Measurements from ENCODE around the gene SCN5A. TPM values are rescaled to one million over a fixed set of nuclear protein-coding genes. Genes with fewer than 3 reads are reported as not detected.
A peak's percentile ranks its signal among the peaks of the same experiment; 100 is the strongest.
"Not testable (repeated sequence)": the region's sequence is repeated elsewhere in the genome, so short reads cannot be mapped to it uniquely, and the experiment has no call there.

The SCN5A gene
- total RNA-seq, 2 donors from 2014 or later, result 102 to 118 TPM

- no peak overlapping the region for H3K27ac ChIP-seq
- peak; percentile 38 for DNase-seq (ENCODE audit: low spot score)
- peaks cover 0 to 32% of the 10 kb centered on the region in 2 donors for H3K4me1 ChIP-seq
Measured at GRCh38 chr3:38575279-38575843, 74.1 kb downstream of the SCN5A start.

GRCh38 chr3:38574411-38575278 is 74.8 kb downstream of the SCN5A start:
- TF ChIP-seq, protein P1, sequence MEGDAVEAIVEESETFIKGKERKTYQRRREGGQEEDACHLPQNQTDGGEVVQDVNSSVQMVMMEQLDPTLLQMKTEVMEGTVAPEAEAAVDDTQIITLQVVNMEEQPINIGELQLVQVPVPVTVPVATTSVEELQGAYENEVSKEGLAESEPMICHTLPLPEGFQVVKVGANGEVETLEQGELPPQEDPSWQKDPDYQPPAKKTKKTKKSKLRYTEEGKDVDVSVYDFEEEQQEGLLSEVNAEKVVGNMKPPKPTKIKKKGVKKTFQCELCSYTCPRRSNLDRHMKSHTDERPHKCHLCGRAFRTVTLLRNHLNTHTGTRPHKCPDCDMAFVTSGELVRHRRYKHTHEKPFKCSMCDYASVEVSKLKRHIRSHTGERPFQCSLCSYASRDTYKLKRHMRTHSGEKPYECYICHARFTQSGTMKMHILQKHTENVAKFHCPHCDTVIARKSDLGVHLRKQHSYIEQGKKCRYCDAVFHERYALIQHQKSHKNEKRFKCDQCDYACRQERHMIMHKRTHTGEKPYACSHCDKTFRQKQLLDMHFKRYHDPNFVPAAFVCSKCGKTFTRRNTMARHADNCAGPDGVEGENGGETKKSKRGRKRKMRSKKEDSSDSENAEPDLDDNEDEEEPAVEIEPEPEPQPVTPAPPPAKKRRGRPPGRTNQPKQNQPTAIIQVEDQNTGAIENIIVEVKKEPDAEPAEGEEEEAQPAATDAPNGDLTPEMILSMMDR (IDR thresholded peaks at IDR 0.05), result no peak
- Histone ChIP-seq H3K27me3 (no peaks in the 10 kb centered on the region), H3K36me3 (peaks cover 55% of the 10 kb centered on the region), H3K4me1 (peaks cover 0 to 25% of the 10 kb centered on the region in 2 donors), H3K27ac (peak overlapping the region in 1 of 2 donors; percentile 48), H3K4me3 (no peak overlapping the region), H3K9me3 (no peaks in the 10 kb centered on the region)
- peak; percentile 34 for DNase-seq (ENCODE audit: low spot score)

More at GRCh38 chr3:38575279-38575843, 74.1 kb downstream of the SCN5A start:
- H3K36me3 ChIP-seq, result peaks cover 50% of the 10 kb centered on the region
- TF ChIP-seq, protein P1 (IDR thresholded peaks at IDR 0.05), result no peak
- H3K4me3 ChIP-seq, result no peak overlapping the region
- H3K27me3 ChIP-seq, result no peaks in the 10 kb centered on the region
- no peaks in the 10 kb centered on the region for H3K9me3 ChIP-seq

DNA sequence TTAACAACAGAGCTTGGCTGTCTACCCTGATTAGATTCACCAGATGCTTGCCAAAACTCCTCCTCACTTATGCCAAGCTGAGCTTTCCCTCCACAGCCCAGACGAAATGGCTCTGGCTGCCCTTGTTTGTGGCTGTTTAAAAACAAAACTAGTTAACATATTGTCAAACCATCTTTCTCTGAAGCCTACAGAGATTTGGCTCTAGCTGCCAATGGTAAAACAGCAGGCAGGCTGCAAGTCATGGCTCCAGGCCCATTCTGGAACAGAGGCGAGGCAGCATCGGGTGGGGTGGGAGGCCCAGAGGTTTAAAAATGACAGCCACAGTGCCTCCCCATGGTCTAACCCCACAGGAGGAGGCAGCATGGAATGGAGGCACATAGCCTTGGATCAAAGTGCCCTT is 75.9 kb downstream of the SCN5A start:
- peaks cover 0 to 15% of the 10 kb centered on the region in 2 donors for H3K4me1 ChIP-seq
- H3K27me3 ChIP-seq, result no peaks in the 10 kb centered on the region
- H3K27ac ChIP-seq, result peak overlapping the region; percentile 17 to 48
- H3K4me3 ChIP-seq, result no peak overlapping the region
- H3K36me3 ChIP-seq, result peaks cover 55% of the 10 kb centered on the region
- H3K9me3 ChIP-seq, result no peaks in the 10 kb centered on the region
- TF ChIP-seq, protein P1 (IDR thresholded peaks at IDR 0.05), result no peak
- DNase-seq (ENCODE audit: low spot score), result peak; percentile 32

DNA sequence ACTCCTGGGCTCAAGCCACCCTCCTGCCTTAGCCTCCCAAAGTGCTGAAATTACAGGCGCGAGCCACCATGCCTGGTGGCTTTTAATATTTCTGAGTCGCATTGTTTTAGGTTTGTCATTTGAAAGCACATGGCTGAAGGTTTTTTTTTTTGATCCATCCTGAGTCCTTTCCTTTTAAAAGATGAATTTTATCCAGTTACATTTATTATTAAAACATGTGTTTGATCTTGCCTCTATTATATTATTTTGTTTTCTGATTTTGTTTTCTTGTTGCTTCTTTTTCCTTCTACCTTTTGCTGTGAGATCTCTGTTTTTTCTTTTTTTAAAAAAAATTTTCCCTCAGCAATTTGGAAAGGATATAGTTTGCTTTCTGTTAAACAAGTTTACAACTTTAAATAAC is 76.4 kb downstream of the SCN5A start:
- Histone ChIP-seq H3K9me3 (no peaks in the 10 kb centered on the region), H3K27ac (no peak overlapping the region), H3K36me3 (peaks cover 51% of the 10 kb centered on the region), H3K4me3 (no peak overlapping the region), H3K27me3 (no peaks in the 10 kb centered on the region), H3K4me1 (peaks cover 0 to 13% of the 10 kb centered on the region in 2 donors)
- DNase-seq (ENCODE audit: low spot score), result no peak
- TF ChIP-seq, protein P1 (IDR thresholded peaks at IDR 0.05), result no peak

- peak; percentile 48 for DNase-seq (ENCODE audit: low spot score)
- Histone ChIP-seq H3K27ac (peak overlapping the region in 1 of 2 donors; percentile 18), H3K27me3 (no peaks in the 10 kb centered on the region), H3K9me3 (no peaks in the 10 kb centered on the region), H3K36me3 (peaks cover 36% of the 10 kb centered on the region), H3K4me1 (no peaks in the 10 kb centered on the region), H3K4me3 (no peak overlapping the region)
- TF ChIP-seq, protein P1 (IDR thresholded peaks at IDR 0.05), result no peak
Measured at GRCh38 chr3:38567498-38567897, 82.0 kb downstream of the SCN5A start.

- not testable (repeated sequence) for H3K4me1 ChIP-seq; DNase-seq (ENCODE audit: low spot score); H3K4me3 ChIP-seq; H3K9me3 ChIP-seq; H3K27me3 ChIP-seq
- Histone ChIP-seq H3K27ac (peak overlapping the region in 1 of 2 donors; percentile 14), H3K36me3 (peaks cover 40% of the 10 kb centered on the region)
Measured at GRCh38 chr3:38566794-38567193, 82.7 kb downstream of the SCN5A start.

Measured in right atrium auricular region (tissue), 2 donors.